GM21526 (cell line): Measurements from ENCODE around the gene ILKAP.

Source experiments
- ATAC-seq: cut with Tn5 transposase; IDR thresholded peaks from one replicate; pipeline ENCODE4 v1.9.1; 2021; ENCODE audit warnings: moderate library complexity; ENCODE audit not compliant: unreplicated experiment, low FRiP score

Gene ILKAP

GRCh38 chr2:238167344-238167715 lies 36.2 kb downstream of the ILKAP start:
- no peak for ATAC-seq

GRCh38 chr2:238166391-238167343 lies 36.8 kb downstream of the ILKAP start:
- no peak for ATAC-seq

GRCh38 chr2:238165288-238165921 lies 38.1 kb downstream of the ILKAP start:
- no peak for ATAC-seq

- no peak for ATAC-seq
These were observed 38.6 kb downstream of the ILKAP start for GRCh38 chr2:238164906-238165287.

- ATAC-seq = no peak
These were observed 39.9 kb downstream of the ILKAP start for GRCh38 chr2:238163481-238164198.

- ATAC-seq = no peak
These were observed 40.6 kb downstream of the ILKAP start for GRCh38 chr2:238162846-238163441.

- ATAC-seq = no peak
These were observed 41.1 kb downstream of the ILKAP start for GRCh38 chr2:238162251-238162845.

- ATAC-seq = no peak
These were observed 42.0 kb downstream of the ILKAP start for GRCh38 chr2:238161291-238162051.

- no peak for ATAC-seq
These were observed 43.0 kb downstream of the ILKAP start for GRCh38 chr2:238160206-238161129.

- no peak for ATAC-seq
These were observed 43.8 kb downstream of the ILKAP start for GRCh38 chr2:238159661-238160205.

- no peak for ATAC-seq
These were observed 44.4 kb downstream of the ILKAP start for GRCh38 chr2:238159071-238159539.

- no peak for ATAC-seq
These were observed 44.9 kb downstream of the ILKAP start, which contains the start of gene ERFE for GRCh38 chr2:238158509-238159070. TSS of gene ERFE (plus strand) at chr2:238158970. CDS start at chr2:238159008, 38 bp downstream.

- no peak for ATAC-seq
These were observed 45.4 kb downstream of the ILKAP start for GRCh38 chr2:238158018-238158508.

- ATAC-seq = no peak
These were observed 45.9 kb downstream of the ILKAP start for GRCh38 chr2:238157506-238158017.

GRCh38 chr2:238155761-238156694 lies 47.5 kb downstream of the ILKAP start:
- no peak for ATAC-seq

- no peak for ATAC-seq
These were observed 48.3 kb downstream of the ILKAP start for GRCh38 chr2:238155051-238155760.
